Stimulated activated CD8-positive, alpha-beta memory T cell treated with anti-CD3 and anti-CD28 coated beads, Interleukin-4, amount 100 ng/mL, for 24 hours (primary cell): ENCODE data around the gene TPD52L1.

Experiments
- DNase-seq: peaks from one replicate; pipeline ENCODE4 v3.0.0-alpha.2; 2020; ENCODE audit warnings: low read depth

Gene TPD52L1

DNA sequence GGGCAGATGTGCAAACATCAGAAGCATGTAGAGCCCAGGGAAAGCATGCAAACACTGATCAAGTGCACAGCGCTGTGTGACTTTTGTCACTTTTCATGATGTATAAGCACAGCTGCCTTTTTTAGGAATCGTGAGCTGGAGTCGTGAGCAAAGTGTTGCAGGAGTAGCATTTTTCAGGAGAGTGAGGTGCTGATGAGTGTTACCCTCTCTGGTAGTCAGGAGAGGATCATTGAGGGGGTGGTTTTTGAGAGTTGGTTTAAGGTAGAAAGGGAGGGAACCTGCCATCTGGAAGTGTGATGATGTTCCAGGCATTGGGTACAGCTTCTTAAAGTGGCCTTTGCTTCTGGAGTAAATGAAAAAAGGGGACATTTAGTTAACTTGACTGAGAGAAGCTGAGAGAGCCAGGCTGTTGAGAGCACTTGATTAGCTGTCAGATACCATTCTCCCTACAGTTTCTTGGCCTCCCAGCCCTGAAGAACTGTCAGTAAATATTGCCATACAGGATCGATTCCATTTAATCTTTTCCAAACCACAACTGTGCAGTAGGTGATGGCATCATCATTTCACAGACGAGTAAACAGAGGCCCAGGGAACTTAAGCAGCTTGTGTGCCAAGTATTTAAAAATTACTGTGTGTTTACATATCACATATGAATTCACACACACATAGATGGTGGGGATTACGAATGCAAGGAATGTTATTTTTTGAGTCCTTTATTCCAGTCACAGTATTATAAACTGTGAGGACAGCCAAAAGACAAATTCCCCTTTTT is 28.9 kb downstream of the TPD52L1 start:
- DNase-seq, result no peak

- DNase-seq, result no peak
Observed at GRCh38 chr6:125183391-125183790, 29.8 kb downstream of the TPD52L1 start.

- no peak for DNase-seq
Observed at GRCh38 chr6:125188037-125188436, 34.5 kb downstream of the TPD52L1 start.

- no peak for DNase-seq
Observed at GRCh38 chr6:125188594-125189203, 35.1 kb downstream of the TPD52L1 start.

GRCh38 chr6:125189494-125189893 is 35.9 kb downstream of the TPD52L1 start:
- DNase-seq, result no peak

- no peak for DNase-seq
Observed at GRCh38 chr6:125190667-125191066, 37.1 kb downstream of the TPD52L1 start.

- peak; percentile 28 for DNase-seq
Observed at GRCh38 chr6:125191916-125192609, 38.5 kb downstream of the TPD52L1 start.

GRCh38 chr6:125192610-125192930 is 39.0 kb downstream of the TPD52L1 start:
- DNase-seq, result no peak

GRCh38 chr6:125193208-125193607 is 39.6 kb downstream of the TPD52L1 start:
- DNase-seq, result no peak

DNA sequence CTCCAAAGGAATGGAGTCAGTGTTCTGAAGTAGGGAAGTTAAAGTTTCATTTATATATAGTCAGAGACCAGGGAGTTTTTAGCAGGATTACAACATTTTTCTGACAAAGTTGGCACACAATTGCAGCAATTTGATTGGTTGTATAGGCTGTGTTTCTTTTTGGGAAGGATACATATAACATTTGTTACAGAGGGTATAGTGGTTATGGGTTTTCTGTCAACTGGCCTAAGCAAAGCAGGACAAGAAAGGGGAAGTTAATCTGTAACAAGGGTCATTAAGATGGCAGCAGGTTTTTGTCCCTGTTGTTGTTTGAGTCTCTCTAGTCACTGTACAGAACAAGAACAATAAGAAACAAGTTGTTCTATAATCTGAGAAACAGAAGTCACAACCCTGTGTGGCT is 41.4 kb downstream of the TPD52L1 start:
- no peak for DNase-seq

DNA sequence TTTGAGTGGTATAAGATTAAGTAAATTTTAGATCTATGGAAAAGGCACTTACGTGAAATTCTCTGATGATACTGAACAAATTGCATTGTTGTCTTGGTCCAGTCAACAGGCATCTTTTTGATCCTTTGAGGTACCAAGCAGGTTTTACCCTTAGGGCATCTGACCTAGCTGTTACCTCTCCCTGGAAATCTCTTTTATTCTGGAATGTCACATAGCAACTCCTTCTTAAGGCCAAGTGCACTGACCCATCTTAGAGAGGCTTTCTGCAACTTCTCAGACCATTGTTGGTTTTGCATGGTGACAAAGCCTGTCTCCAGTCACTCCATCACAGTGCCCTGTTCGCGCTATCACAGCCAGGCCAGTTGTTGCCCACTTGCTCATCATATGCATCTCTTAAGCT is 42.0 kb downstream of the TPD52L1 start:
- no peak for DNase-seq

GRCh38 chr6:125196613-125197012 is 43.0 kb downstream of the TPD52L1 start:
- no peak for DNase-seq

DNA sequence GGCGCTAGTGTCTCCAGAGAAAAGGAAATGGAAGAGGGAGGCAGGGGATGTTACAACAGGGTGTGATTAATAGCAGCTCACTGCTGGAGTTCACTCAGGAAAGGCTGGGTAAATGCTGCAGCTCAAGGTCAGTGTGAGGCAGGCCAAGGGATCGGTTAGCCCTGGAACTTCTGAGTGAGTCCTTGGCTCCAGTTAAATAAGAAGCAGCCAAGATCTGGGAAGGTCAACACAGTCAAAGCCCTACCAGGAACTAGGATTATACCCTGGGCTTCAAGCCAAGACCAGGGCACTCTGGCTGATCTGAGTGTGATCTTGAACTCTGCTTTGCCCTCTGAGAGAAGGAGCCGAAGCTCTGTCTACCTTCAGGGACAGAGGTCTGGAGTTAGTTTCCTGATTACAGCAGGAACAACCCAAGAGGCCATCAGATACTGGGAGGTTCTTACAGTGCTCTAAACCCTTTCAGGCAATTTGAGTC is 44.3 kb downstream of the TPD52L1 start:
- DNase-seq, result no peak

DNA sequence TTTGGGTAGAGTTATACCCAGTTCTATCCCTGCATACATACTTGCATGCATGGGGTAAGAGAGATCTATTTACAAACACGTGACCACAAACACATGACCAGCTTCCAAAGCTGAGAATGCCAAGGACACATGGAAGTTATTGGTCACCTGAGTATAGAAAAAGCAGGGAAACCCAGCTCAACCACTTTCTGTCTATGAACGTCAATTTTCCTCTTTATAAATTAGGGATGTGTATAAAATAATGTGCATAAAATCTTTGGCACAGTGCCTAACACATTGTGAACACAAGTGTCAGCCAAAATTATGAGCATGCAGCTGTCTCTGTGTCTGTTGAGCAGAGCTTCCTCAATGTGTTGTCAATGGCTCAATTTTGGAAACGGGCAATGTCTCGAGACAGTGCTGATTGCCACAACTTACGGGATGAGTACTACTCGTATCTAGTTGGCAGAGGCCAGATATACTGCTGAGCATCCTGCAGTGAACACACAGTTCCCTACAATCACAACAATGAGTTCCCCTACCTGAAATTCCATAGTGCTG is 44.9 kb downstream of the TPD52L1 start:
- DNase-seq, result no peak

DNA sequence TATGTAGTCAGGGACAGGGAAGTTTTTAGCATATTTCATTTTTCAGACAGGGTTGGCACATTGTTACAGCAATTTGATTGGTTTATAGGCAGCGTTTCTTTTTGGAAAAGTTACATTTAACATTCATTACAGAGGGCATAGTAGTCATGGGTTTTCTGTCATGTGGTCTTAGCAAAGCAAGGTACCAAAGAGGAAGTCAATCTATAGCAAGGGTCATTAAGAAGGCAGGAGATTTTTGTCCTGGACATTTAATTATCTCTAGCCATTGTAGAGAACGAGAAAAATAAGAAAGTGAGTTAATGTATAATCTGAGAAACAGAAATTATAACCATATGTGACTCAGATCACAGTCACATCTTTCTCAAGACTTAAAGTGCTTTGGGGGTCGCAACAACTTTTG is 47.4 kb downstream of the TPD52L1 start:
- DNase-seq, result no peak

DNA sequence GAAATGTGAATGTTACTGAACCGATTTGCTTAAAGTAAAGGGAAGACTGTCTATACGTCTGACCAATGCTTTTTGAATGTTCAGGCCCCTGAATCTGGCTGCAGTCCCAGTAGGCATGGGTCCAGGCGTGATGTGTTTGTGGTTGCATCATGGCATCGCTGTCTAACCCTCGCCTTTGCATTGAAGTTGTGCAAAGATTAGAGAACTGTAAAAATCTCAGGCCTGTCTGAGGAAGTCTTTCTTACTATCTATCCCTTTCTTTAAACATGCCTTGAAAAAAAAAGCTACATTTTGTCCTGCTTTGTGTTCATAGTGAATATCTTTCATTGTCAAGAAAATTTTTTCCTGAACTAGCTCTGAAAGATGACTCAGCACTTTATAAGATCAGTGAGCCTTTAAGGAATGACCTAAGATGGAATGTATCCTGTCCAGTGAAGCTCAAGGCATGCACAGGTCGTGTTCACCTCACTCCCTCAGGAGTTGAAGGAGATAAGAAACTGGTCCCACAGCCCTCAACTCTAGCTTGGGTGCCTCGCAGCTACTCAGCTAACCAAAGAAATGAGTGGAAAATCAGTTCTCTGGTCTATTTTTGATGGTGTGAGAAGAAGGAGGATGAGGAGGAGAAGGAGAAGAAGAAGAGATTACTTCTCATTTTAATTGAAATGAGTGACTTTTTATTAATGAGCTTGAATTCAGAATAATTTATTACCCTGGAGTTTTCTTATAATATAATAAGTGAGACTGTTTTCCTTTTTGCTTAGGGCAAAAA is 48.6 kb downstream of the TPD52L1 start:
- no peak for DNase-seq

DNA sequence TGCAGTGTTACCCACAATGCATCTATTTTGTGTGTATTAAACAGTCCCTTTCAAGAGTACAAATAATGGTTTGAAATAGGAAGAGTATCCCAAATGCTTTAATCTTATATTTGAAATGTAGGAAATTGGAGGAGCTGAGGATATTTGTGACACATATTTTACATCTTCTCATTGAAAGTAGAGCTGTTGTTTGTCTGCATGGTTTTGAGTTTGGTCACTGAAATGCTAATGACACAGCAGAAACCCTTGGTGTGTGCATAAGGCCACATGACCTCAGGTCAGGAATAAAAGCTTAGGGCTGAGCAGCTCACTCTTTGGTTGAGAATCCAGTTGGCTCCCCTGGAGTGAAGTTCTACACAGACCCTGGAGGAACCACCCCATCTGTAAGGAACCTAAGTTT is 49.8 kb downstream of the TPD52L1 start:
- no peak for DNase-seq

DNA sequence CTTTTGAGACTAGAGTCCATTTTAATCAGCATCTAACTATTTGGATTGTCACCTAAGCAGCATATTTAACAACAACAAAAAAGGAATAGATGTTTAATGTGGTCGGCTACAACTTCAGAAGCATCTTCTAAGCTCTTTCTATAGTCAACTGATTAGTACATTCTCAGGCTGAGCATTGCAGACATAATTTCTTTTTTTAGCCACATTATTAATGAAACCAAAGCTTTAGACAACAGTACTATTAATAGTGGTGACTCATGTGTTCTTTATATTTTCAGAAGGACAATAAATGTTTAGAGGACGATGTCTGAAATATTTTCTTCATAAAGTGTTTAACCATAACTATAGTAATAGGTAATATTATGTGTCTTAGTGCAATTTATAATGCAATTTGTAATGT is 52.4 kb downstream of the TPD52L1 start:
- DNase-seq, result no peak

DNA sequence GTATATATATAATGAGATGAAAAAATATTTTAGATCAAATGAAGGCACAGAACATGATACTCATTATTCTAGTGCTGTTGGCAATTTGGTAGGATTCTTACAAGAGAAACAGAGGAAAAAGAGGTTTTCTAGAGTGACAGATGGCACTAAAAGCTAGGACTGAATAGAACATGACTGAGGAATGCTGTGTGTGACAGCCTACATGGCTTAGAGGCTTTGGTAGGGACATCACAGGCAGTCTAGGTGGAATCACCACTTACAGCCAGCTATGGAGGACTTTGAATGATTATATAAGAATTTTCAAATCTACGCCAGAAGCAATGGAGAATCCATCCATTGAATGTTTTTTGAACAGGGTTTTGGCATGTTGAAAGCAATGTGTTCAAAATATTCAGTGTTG is 52.8 kb downstream of the TPD52L1 start:
- DNase-seq, result no peak

DNA sequence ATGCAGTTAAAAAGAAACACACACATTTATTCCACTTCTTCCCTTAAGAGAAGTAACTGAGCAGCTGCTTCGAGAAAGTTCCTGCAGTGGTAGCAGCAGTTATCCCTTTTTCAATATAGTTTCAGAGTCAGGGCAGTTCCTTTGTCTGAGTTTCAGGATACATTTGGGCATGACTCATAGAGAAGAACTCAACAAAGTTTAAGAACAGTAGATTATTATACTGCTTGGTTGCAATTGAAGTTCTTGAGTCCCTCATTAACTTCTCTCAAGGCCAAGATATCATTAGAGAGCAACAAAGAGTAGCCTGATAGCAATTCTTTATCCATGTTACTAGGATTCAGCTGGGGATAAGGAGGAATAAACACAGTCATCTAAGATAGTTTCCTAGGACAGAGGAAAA is 54.4 kb downstream of the TPD52L1 start:
- DNase-seq, result no peak

DNA sequence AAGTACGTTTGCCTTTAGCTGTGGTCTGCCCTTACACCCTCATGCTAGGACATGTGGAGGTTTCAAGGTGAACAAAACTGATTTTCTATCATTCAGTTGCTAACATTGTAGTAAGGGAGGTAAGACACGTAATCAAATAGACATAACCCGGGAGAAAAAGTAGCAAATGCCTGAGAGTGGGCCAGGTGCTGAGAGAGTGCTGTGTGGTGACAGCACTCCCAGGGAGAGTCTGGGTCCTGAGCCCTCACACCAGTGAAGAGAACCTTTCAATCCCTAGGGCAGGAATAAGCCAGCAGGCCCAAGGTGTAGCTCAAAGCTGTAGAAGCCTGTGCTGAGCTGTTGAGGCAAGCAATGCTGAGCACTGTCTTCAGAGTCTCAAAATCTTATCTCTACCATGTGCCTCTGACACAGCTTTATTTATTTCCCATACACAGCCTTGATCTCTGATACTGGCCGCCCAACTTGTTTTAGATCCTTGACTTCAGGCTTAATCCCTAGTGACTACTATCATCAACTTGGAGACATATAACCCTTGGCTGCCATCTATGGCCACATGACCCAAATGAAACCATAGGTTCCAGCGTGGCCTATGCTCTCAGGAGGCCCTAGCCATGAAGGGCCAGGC is 55.2 kb downstream of the TPD52L1 start:
- no peak for DNase-seq

DNA sequence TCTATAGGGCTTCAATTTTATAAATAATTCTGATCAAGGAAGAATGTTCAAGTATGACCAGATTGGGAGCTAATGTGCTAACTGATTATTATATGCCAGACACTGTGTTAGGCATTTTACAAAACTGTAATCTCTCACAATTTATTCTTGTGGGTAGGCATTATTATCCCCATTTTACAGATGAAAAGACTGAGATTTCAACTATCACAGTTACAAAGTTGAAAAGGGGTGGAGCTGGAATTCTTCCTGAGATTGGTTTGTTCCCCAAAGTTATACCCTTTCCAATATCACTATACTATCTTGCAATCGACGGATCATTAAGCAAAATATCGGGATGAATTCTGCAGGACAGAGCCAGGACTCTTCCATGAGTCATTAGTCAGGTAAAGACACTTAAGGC is 57.1 kb downstream of the TPD52L1 start:
- DNase-seq, result no peak
